Left ventricle myocardium superior (tissue), 1 donor: Measurements from ENCODE around the gene CCDC194. TPM values are rescaled to one million over a fixed set of nuclear protein-coding genes. Genes with fewer than 3 reads are reported as not detected.

Source experiments
- ATAC-seq: fragments of 200-7000 bp; cut with Tn5 transposase; one replicate; pipeline ENCODE4 v1.9.1; 2020; ENCODE audit warnings: mild to moderate bottlenecking, moderate library complexity
- DNase-seq: peaks from one replicate; pipeline ENCODE4 v3.0.0-alpha.2; 2020
- intact Hi-C: fragments of 100-400 bp; cut with micrococcal nuclease; formaldehyde crosslinking; loops from one replicate; pipeline ENCODE4 v1.11.0; 2022
- total RNA-seq: library from RNA; stranded (reverse); fragmentation: NEBNext Ultra II Directional; extraction: Animal tissue kit (Norgen Biotek cat#: 25700); gene quantifications from one replicate; pipeline ENCODE4 v1.2.1, GENCODE V29; 2021
- donor health status: DM: no; HTN: yes; CAD: no; lungs with severe emphysema.

Gene CCDC194
- total RNA-seq, 1 donor from 2014 or later, result not detected

DNA sequence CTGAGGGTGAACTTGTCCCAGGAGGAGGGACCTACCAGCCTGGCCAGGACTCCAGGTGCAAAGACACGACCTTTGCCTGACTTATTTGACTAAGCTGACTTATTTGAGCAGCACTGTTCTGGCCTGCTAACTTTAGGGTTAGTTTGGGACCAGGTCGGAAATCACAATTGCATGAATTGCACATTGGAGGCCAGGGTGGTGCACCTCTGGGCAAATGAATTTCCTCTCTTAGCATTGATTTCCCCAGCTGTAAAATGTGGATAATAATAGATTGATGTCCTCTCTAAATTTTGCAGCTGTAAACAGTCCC is 12.8 kb upstream of the CCDC194 start:
- intact Hi-C loops, result no loop called here
- DNase-seq (no peak), ATAC-seq (no peak)

DNA sequence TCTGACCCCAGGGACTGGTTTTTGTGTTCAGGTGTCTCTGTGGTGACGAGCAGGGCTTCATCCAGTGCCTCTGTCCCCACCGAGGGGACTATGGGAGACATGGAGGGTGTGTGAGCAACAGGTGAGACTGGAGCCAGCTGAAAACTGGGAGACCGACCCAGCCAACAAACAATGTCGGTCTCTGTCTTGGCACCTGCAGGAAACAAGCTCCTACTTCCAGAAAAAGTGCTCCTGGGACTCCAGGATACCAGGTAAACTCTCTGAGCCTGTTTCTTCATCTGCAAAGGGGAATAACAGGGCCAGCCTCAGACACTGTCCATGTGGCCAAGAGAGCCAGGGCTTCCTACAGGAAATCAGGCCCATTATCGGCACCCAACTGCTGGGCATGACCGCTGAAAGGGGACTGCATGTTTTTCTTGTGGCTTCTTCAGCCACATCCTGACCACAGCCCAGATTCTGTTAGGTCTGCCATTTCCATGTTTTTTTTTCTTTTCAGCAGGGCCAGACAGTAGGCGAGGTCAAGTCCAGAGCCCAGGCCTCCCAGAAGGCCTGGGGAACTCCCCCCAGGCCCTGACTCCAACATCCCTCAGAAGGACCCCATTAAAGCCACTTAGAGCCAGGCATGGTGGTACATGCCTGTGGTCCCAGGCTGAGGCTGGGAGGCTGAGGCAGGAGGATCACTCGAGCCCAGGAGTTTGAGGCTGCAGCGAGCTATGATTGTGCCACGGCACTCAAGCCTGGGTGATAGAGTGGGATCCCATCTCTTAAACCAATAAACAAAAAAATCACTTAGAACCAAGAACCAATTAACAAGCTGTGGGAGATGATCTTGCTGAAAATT is 12.3 kb upstream of the CCDC194 start:
- no peak for DNase-seq
- intact Hi-C loops, result no loop called here
- no peak for ATAC-seq

DNA sequence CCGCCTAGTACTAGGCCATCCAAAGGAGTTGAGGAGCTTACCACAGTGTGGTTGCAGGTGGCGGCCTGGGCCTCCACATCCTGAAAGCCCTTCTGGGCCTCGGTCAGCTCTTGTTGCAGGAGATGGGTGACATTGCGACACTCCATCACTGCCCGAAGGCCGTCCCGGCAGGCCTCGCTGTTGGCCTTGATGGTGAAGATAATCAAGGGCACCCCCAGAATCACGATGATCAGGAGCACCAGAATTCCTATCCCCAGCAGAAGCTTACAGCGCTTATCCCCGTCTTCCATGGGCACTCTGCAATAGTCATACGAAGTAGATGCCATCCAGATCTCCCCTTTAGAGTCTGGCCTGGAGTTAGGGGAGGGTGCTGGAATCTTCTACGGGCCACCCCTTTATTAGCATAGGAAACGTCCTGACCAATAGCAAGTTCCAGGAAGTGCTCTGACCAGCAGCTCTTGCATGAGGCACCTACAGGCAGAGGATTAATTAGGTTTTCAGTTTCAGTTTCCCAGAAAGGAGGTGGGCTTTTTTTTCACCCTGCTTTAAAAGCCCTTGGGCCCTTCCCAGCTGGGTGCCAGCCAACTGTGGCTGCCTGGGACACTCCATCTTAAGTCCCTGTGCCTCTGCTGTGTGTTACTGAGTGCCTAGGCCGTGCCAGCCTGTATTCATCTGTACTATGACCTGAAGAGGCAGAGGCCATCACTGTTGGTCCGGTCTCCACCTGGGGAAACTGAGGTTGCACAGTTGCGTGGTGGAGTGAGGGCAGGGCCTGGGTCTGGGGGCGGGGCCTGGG is 11.5 kb upstream of the CCDC194 start, which contains the start of gene BST2:
TSS of gene BST2 (minus strand) at position 381 of the 796 bp plus-strand sequence. CDS start at position 326, 55 bp downstream.
- intact Hi-C loops, result no loop called here
- peak; percentile 93 for ATAC-seq
- peak; percentile 62 for DNase-seq

DNA sequence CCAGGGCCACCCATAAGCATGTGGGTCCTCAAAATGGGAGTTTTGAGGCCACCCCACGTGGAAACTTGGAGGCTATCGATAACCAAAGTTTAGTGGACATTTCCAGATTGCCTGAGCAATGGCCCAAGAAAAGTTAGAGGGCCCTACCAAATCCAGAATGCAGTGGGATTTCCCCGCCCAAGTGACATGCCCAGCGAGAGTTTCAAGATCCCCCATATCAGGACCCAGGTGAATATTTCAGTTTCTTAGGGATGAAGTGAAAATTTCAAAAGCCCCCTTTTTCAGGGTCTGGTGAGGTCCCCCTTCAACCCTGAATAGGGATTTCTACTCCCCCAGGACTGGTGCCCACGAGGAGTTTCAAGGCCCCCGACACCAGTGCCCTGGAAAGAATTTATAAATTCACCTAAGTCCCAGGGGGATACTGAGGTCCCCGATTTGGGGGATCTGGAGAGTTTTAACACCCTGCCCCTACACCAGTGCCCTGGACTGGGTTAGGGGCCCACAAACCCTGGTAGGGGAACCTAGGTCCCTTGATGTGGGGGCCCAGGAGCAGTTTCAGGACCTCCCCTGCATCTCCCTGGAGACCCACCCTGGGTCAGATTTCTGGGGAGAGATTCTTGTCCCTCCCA is 10.7 kb upstream of the CCDC194 start:
- ATAC-seq, result no peak
- intact Hi-C loops, result no loop called here
- no peak for DNase-seq

DNA sequence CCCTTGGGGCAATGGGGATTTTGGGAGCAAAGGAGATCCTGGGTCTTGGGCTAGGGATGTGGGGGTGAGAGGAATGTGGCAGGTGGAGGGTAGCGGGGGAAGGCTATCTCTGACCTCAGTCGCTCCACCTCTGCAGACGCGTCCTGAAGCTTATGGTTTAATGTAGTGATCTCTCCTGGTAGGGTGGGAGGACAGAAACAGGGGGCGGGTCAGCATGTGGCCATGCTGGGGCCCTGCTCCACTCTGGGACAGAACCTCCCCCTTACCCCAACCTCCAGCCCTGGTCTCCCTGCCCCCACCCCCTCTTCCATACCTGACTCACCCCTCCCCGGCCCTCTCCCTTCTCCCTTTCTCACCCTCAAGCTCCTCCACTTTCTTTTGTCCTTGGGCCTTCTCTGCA is 10.0 kb upstream of the CCDC194 start:
- ATAC-seq, result no peak
- no peak for DNase-seq
- intact Hi-C loops, result no loop called here

DNA sequence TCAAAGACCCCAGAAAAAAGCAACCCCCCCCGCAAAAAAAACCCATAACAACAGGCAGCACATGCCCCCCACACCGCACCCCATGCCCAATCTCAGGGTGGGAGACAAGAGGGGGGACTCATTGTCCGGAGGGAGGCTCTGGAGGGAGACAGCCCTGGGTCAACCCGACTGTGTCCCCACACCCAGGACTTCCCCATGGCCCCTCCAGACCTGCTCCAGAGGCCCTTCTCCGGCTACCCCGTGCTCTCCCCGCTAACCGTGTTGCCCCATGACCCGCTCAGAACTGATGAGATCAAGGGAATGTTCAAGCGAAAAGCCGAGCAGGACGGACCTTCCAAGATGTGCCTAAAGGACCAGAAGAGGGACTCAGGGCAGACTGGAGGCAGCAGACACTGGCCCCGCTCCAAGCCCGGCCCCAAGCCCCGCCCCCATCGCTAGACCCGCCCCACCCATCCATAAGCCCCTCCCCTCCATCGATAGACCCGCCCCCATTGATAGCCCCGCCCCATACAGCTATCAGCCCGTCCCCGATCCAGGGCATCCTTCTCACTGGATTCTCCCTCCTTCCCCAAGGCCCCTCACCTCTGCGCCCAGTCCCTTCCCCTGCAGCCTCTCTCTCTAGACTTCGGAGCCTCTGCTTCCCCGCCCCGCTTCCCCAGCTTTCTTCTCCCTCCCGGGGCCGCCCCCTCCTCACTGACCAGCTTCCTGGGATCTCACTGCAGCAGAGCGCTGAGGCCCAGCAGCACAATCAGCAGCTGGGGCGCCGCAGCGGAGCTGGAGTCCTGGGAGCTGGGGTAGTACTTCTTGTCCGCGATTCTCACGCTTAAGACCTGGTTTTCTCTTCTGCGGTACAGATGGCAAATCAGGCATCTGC is 9.2 kb upstream of the CCDC194 start:
- intact Hi-C loops, result no loop called here
- ATAC-seq (peak; percentile 6), DNase-seq (no peak)

DNA sequence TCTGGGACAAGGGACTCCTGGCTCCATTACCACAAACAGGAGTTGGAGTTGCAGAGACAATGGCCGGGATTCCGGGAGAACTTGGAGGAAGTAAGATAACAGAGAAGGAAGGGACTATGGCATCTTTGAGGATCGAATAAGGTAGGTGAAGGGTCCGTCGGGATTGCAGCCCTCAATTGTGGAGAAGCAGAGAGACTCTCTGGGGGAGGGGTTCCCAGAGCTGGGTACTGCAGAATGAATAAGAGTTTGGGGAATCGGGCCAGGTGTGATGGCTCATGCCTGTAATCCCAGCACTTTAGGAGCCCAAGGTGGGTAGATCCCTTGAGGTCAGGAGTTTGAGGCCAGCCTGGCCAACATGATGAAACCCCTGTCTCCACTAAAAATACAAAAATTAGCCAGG is 7.6 kb upstream of the CCDC194 start:
- intact Hi-C loops, result no loop called here
- DNase-seq (no peak), ATAC-seq (no peak)

DNA sequence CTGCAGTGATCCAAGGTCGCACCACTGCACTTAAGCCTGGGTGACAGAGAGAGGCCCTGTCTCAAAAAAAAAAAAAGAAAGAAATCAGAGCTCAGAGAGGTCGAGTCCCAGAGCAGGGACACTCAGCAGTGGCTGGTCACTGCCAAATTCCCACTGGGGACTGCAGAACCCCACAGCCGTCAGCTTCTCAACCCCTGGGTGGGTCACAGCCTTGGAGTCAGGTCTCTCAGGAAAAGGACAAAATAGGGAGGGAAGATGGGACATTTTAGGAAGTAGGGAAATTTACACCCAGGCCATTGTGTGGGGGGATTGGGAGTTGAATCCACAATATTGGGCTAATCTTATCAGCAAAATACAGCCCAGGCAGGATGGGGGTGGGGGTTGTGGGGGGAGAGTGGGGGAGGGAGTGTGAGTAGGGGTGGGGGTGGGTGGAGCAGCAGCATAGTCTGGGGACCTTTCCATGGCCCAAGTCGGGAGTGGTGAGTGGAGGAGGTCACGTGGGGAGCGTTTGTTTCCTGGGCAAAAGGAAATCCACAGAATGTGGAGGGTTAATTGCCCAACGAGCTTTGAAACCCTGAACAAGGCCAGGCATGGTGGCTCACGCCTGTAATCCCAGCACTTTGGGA is 5.0 kb upstream of the CCDC194 start:
- intact Hi-C loops, result no loop called here
- DNase-seq (no peak), ATAC-seq (no peak)

DNA sequence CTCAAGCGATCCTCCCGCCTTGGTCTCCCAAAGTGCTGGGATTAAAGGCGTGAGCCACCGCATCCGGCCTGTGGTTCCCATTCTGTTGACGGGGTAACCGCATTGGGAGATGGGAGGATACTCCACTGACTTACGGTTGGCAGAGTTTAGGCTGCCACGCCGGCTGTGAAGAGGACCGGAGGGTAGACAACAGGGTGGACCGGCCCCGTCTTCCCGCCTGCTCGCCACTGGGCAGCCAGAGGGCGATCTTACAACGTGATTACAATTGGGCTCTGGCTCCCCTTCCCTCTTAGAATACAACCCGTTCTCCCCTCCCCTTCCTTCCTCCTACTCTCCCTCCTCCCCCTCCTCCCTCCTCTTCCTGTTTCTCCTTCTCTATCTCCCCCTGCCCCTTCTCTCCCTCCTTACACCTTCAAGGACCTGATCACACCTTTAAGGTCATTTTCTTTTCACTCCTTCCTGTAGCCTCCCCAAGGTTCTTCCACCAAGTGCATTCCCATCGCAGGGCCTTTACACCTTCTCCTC is 957 bp upstream of the CCDC194 start:
- intact Hi-C loops, result no loop called here
- peak; percentile 80 for DNase-seq
- peak; percentile 45 for ATAC-seq

DNA sequence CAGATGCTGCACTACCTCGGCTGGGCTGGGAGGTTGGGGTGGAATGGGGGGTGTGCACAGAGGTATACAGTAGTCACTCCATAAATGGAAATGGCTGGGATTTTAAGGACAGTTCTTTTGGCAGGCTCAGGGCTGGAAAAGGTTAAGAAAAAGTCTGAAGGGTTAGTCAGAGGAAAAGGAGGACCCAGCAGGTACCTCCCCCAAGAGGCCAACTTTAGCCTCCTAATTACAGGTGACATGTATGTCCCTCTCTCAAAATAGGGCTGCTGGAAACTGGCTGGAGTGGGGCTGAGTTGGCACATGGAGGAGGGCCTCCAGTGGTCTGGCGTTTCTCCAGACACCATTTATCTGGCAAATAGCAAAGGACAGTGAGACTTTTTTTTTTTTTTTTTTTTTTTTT is 994 bp downstream of the CCDC194 start:
- no peak for ATAC-seq
- intact Hi-C loops, result no loop called here
- DNase-seq, result no peak

DNA sequence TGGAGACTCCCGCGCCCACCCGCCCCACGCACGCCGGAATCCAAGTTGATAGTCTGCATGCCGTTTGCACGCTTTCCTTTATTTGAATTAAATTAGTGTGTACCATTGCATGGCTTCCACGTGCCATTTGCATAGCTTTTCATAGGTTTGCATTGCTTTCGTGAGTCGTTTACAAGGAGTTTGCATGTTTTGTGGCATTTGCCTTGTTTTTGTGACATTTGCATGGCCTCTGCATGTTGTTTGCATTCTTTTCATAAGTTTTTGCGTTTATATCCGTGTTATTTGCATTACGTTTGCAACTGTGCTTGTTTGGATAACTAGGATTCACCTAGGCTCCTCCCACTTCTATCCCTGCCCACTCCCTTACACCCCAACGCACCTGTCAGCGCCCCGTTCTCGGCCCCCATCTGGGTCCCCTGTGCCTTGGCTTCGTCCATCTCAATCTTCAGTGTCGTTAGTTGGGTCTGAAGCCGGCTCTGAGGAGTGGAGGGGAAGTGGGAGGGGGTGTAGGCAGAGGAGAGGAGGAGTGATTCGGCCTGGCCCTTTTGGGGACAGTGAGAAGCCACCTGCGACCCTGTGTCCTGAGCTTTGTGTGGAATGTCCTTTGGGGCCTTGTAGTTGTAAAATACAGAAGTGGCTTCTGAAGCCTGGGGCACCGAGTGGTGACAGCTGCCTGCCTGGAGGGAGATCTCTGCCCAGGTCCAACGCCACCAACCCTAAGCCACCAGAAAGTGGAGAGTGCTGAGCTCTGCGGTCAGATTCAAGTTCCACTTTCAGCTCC is 2.4 kb downstream of the CCDC194 start:
- ATAC-seq, result no peak
- no peak for DNase-seq

DNA sequence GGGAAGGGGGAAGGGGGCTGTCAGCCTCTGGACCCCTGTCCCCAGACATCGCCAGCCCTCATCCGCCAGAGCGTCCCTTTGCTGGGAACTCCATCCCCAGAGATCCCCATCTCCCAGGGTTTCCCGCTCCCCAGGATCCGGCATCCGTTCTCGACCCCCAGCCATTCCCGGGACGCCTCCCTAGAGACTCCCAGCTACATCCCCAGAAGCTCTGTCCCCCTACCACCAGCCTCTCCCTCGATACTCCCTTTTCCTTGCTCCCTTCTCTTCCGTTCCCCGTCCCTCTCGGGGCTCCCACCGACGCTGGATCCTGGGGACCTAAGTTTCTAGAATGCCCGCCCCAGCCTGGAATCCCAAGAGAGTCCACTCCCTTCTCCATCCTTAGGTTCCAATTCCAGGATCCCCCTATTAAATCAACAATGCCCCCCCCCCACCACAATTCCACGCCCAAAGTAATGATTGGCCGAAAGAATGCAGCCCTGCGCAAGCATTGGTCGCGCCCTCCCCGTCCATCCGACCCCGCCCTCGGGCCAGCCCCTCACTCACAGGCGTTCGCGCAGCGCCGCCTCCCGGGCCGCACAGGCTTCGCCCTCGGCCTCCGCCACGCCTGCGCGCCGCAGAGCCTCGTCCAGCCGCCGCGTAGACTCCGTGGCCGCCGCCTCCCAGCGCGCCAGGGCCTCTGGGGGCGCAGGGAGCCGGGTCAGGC is 3.2 kb downstream of the CCDC194 start:
- intact Hi-C loops, result no loop called here
- ATAC-seq (peak; percentile 98), DNase-seq (peak; percentile 93)

More for the DNA sequence above, 2.4 kb downstream of the CCDC194 start:
- intact Hi-C loops, result no loop called here

DNA sequence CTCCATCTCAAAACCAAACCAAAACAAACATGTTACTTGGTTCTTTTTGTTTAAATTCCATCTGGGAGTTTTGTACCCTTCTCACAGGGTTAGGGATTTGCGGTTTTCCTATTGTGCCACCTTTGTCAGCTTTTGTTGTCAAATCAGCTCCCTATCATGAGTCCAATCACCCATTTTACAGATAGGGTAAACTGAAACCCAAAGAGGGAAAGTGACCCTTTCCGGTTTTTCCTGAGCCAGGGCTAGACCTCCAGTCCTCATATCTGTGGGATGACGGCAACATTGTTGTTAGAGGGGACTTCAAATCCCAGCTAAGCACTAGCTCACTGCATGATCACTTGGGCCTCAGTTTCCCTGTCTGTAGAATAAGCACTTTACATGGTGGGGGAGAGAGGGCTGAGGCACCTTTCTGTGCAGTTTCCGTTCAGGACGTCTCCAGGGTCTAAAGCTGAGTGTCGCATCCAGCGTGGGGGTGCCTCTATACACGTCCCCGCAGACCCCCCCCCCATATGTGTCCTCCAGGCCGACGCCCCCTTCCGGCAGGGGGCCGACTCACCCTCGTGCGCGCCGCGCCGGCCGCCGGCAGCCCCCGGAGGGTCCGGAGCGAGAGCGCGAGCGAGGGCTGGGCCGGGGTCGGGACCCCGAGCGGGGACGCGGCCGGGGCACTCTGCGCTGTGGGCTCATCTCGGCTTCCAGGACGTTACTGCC is 3.9 kb downstream of the CCDC194 start:
- DNase-seq (no peak), ATAC-seq (no peak)
- intact Hi-C loops, result loop anchor here (5.0 kb wide), 1 partner anchor 43 kb away; no protein-coding TSS in a partner anchor

DNA sequence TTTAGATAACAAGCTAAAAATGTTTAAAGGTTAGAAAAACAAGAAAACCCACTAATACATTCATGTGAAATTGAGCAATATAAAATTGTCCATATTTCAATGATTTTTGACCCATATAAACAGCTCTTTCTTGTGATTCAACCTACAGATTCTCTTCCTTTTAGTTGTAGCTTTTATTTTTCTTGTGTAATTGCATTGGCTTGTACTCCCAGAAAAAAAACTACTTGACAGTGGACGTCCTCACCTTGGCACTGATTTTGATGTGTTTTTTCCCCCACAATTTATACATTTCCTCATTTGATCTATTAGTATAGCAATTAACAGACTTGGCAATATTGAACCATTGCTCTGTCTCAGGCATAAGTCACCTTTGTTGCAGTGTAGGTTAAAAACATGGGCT is 4.7 kb downstream of the CCDC194 start:
- intact Hi-C loops, result loop anchor here (5.0 kb wide), 1 partner anchor 42 kb away; no protein-coding TSS in a partner anchor
- ATAC-seq (no peak), DNase-seq (no peak)

DNA sequence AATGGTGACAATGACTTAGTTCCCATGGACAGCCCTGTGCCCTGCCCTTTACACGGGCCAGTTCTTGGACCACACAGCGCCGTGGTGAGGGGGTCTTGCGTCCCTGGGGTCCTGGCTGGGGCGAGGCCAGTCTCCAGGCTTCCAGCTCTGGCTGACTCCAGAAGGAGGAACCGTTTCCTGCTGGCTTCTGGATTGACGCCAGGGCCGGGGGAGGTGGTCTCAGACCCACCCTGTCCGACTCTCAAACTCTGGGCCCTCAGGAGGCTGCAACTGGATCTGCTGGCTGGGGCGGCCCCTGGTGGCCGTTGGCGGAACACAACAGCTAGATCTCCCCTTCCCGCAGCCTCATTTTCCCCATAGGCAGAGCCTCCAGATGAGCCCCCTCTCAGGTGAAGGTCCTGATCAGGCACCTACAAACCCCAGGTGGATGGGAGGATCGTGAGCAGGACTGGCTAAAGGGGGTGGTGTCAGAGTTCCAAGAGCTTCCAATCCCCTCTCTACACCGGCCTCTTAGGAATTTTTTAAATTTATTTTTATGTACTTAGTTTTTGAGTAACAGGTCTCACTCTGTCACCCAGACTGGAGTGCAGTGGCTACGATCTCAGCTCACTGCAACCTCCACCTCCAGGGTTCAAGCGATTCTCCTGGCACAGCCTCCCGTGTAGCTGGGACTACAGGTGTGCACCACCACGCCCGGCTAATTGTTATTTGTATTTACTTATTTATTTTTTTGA is 8.0 kb downstream of the CCDC194 start:
- intact Hi-C loops, result loop anchor here (5.0 kb wide), 1 partner anchor 39 kb away; no protein-coding TSS in a partner anchor
- peak; percentile 78 for DNase-seq
- peak; percentile 65 for ATAC-seq
